Erythroblast (primary cell): ENCODE data around the gene KRTAP17-1.
"Not testable (repeated sequence)": the region's sequence is repeated elsewhere in the genome, so short reads cannot be mapped to it uniquely, and the experiment has no call there.

Experiments used
- DNase-seq, 2 experiments: peaks; one replicate each; lab custom pipeline; 2025; lab: John Stamatoyannopoulos, UW
- GATA1 ChIP-seq: IDR thresholded peaks from 2 replicates; pipeline ENCODE4 v1.6.1; 2011; ENCODE audit warnings: low read depth, mild to moderate bottlenecking, control low read depth, low read length, moderate library complexity
- POLR2A ChIP-seq: IDR thresholded peaks from 2 replicates; pipeline ENCODE4 v1.6.1; 2011; ENCODE audit warnings: mild to moderate bottlenecking, low read length

The KRTAP17-1 gene

GRCh38 chr17:41315204-41315794 is at the start of gene KRTAP17-1:
Gene KRTAP17-1 (minus strand): TSS chr17:41315710. CDS start chr17:41315650, 60 bp downstream.
- TF ChIP-seq GATA1 = no peak
- TF ChIP-seq POLR2A = no peak
- DNase-seq = no peak

DNA sequence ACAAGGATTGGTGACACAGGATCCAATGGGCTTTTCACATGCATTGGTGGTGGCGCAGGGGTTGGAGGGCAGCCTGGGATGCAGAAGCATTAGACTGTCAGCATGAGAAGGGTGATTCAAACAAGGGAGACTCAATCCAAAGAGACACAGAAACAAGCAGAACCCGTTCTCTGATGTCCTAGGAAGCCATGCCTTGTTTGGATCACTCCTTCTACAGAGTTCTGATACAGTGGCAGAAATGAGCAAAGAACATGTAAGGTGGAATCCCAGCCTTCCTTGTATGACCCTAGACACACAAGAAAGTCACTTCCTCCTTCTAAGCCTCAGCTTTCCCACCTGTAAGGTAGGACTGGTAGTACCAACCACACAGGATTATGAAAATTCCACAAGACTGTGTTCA is 48.4 kb upstream of the KRTAP17-1 start:
- DNase-seq = no peak
- TF ChIP-seq GATA1 = no peak
- no peak for TF ChIP-seq POLR2A

DNA sequence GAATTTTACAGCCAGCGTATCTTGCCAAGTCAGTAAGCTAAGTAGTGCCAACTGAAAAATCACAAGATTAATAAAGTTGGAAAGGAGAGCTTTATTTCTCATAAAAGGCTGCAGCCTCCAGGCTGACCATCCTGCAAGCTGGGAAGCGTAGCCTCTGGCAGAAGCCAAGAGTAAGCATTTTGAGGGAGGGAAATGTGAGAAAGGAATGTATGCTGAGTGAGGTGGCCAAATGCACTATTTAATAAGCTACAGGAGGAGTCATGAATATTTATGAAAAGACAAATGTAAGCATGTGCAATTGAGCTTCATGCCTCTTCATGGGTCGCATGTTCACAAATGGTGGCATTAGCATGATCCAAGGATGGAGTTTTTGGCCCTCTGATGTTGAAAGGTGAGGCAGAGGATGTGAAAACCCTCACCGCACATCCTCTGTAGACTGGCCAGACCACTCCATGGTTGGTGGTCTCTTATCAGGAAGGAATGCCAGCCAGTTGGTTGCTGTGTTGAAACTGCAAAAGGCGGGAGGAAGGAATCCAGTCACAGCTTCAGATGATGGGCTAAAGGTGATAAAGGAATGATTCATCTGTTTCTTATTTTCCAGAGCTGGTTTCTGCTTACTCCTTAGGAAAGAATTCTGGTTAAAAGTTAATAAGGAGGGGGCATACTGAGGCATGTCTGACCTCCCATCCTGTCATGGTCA is 44.9 kb upstream of the KRTAP17-1 start:
- TF ChIP-seq POLR2A (no peak), GATA1 (no peak)
- no peak for DNase-seq

DNA sequence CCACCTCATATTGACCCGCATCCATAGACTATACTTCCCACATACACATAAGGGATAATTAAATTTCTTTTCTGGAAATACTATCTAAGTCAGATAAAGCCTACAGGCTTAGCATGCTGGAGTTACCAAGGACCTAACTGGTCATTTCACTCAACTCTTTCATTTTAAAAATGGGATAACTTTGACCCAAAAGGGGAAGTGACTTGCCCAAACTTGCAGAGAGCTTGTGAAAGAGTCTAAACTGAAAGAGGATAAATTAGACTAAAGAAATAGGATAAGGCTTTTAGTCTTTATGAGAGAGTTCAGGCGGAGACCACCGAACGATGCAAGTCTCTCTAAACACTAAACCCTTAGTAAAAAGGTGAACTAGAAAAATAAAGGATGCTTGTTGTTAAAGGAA is 39.0 kb upstream of the KRTAP17-1 start:
- TF ChIP-seq POLR2A (no peak), GATA1 (no peak)

GRCh38 chr17:41352597-41353366 is 37.3 kb upstream of the KRTAP17-1 start:
- no peak for TF ChIP-seq GATA1
- no peak for TF ChIP-seq POLR2A
- DNase-seq = no peak

More for the DNA sequence above, 39.0 kb upstream of the KRTAP17-1 start:
- DNase-seq = no peak

- DNase-seq = no peak
- TF ChIP-seq GATA1 (no peak), POLR2A (no peak)
Observed at GRCh38 chr17:41351177-41351576, 35.7 kb upstream of the KRTAP17-1 start.

DNA sequence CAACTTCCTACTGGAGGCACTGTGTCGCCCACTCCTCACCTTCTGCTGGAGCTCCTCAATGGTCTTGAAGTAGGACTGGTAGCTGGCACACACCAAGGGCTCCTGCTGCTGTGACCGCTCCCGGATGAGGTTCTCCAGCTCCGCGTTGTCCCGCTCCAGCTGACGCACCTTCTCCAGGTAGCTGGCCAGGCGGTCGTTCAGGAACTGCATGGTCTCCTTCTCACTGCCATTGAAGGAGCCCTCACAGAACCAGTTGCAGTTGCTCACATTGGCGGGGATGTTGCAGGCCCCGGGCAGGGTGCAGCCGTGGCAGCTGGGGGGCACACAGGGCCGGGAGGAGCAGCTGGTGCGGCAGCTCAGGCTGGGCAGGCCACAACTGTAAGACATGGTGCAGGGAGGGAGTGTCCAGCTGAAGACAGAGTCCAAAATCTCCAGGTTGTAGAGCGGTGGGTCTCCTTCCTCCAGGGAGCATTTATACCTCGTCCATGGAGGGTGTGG is 34.9 kb upstream of the KRTAP17-1 start, which contains the start of gene KRT33A:
Gene KRT33A (minus strand): TSS at position 448 of the 498 bp plus-strand sequence. CDS start 61 bp downstream, at position 387.
- not testable (repeated sequence) for DNase-seq

- no peak for TF ChIP-seq POLR2A
- no peak for TF ChIP-seq GATA1
- no peak for DNase-seq
Observed at GRCh38 chr17:41347869-41348760, 32.6 kb upstream of the KRTAP17-1 start.

GRCh38 chr17:41346421-41346820 is 30.9 kb upstream of the KRTAP17-1 start:
- not testable (repeated sequence) for DNase-seq

- TF ChIP-seq POLR2A = no peak
- no peak for TF ChIP-seq GATA1
Observed at GRCh38 chr17:41345992-41346391, 30.5 kb upstream of the KRTAP17-1 start.

DNA sequence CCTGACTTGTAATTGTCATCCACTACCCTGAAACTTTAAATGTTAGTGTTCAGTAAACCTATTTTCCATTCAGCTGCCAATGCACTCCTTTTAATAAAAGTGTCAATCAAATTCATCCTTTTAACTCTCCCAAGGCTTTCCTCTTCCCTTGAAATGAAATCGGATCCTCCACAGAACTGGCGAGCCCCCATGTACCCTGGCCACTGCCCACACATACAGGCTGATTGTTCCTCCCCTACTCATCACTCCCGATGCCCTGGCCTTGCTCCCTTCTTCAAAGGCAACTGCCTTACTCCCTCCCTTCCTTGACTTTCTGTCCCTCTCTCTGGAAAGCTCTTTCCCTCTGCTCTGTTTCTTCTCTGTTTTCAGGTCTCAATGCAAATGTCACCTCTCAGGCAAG is 27.5 kb upstream of the KRTAP17-1 start:
- TF ChIP-seq POLR2A (no peak), GATA1 (no peak)
- DNase-seq = no peak

More at GRCh38 chr17:41345992-41346391, 30.5 kb upstream of the KRTAP17-1 start:
- no peak for DNase-seq

GRCh38 chr17:41340934-41341861 is 25.7 kb upstream of the KRTAP17-1 start:
- DNase-seq = no peak
- TF ChIP-seq POLR2A (no peak), GATA1 (no peak)

DNA sequence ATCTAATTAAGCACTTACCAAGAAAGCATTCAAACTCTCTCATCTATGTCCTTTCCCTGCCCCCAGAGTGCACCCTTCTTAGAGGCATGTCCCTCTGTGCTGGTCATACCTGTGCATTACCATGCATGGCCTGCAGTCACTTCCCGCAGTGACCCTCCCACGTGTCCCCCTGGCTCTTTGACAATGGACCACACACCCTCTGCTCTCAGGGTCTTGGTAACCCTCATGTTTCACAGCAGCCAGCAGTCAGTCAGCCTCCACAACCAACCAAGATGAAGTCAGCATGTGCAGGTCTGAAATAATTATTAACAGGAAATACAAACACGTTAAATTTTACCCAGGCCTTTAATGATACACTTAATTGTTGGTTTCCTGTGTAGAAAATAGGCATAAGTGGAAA is 25.0 kb upstream of the KRTAP17-1 start:
- TF ChIP-seq POLR2A (no peak), GATA1 (no peak)

More for the DNA sequence above, 25.0 kb upstream of the KRTAP17-1 start:
- DNase-seq = no peak
